GM12801 (cell line): ENCODE data around the gene STARD10.

ENCODE experiments used
- TF ChIP-seq, protein P1 (sequence below): IDR thresholded peaks from one replicate; pipeline ENCODE4 v1.5.1; 2011; ENCODE audit warnings: control low read depth; ENCODE audit not compliant: insufficient read length; ENCODE audit errors: extremely low read depth

Gene STARD10

DNA sequence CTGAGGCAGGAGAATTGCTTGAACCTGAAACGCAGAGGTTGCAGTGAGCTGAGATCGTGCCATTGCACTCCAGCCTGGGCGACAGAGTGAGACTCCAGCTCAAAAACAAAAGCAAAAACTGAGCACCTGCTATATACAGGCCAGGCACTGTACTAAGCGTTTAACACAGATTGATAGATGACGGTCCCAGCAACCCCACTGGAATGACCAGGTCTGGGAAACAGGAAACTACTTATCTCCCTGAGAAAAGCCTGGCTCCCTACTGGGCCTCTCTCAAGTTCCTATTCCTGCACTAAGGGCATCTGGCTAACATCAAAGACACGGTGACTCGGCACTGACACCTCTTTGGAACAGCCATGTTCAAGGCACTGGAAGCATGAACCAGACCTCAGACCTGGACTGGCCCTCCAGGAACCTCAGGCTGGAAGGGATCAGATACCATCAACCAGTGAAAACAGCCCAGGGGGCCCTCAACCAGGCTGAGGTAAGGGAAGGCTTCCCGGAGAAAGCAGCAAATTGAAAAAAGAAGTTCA, 58.3 kb downstream of the STARD10 start:
- TF ChIP-seq, protein P1, sequence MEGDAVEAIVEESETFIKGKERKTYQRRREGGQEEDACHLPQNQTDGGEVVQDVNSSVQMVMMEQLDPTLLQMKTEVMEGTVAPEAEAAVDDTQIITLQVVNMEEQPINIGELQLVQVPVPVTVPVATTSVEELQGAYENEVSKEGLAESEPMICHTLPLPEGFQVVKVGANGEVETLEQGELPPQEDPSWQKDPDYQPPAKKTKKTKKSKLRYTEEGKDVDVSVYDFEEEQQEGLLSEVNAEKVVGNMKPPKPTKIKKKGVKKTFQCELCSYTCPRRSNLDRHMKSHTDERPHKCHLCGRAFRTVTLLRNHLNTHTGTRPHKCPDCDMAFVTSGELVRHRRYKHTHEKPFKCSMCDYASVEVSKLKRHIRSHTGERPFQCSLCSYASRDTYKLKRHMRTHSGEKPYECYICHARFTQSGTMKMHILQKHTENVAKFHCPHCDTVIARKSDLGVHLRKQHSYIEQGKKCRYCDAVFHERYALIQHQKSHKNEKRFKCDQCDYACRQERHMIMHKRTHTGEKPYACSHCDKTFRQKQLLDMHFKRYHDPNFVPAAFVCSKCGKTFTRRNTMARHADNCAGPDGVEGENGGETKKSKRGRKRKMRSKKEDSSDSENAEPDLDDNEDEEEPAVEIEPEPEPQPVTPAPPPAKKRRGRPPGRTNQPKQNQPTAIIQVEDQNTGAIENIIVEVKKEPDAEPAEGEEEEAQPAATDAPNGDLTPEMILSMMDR, result no peak

DNA sequence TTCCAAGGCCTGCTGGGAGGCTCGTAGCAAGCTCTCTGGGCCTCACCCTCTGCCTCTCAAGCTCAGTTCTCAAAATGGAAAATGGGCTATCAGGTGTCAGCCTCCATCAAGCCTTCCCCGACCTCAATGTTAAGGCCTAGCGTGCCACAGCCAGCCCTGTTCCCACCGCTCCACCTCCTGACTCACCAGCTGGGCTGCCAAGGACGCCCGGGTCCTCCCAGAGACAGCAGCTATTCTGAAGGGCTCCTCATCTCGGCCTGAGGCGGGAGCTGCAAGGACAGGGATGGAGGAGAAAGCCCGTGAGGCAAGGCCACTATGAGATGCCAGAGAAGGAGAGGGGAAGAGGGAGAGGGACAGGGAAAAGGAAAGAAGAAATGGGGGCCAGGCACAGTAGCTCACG, 61.5 kb downstream of the STARD10 start:
- TF ChIP-seq, protein P1, result no peak

DNA sequence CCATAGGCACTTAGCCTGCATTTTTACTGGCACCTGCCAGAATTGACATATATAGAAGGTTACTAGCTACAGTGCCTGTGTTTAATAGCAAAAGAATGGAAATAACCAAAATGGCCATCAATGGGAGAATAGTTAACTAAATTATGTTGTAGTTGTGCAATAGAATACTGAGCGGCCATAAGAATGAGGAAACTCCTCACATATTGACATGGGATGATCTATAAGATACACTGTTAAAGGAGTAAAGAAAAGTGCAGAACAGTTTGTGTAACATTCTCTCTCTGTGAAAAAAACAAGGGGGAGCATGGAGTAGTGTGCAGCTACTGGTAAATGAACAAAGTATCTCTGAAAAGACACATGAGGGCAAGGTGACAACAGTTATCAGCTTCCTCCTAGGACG, 63.1 kb downstream of the STARD10 start:
- TF ChIP-seq, protein P1, result no peak

DNA sequence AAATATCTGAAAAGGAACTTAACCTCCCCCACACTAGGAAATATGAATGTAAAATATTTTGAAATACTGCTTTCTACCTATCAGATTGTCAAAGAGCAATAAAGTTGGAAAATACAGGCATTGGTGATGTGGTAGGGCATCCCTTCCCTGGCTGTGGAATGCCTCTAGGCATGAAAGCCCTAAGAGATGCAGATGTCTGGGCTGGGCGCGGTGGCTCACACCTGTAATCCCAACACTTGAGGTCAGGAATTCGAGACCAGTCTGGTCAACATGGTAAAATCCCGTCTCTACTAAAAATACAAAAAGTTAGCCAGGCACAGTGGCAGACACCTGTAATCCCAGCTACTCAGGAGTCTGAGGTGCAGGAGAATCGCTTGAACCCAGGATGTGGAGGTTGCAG, 63.6 kb downstream of the STARD10 start:
- TF ChIP-seq, protein P1, result no peak

DNA sequence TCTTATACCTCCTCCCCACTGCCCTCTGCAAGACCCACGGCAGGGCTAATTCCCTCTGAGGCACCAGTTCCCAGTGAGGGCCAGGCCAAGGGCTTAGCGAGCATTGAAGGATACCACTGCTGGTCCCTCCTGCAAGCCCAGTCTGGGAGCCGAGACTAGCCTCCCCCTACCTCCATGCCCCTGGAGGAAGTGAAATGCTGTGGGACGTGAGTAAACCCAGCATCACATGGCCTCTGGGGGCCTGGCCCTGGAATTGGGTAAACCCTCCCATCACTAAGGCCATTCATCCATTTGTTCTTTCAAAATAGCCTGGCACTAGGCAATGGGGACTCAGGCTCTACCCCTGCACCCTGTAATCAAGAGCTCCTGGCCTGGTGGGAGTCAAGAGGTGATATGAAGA, 66.3 kb downstream of the STARD10 start:
- TF ChIP-seq, protein P1, result no peak

DNA sequence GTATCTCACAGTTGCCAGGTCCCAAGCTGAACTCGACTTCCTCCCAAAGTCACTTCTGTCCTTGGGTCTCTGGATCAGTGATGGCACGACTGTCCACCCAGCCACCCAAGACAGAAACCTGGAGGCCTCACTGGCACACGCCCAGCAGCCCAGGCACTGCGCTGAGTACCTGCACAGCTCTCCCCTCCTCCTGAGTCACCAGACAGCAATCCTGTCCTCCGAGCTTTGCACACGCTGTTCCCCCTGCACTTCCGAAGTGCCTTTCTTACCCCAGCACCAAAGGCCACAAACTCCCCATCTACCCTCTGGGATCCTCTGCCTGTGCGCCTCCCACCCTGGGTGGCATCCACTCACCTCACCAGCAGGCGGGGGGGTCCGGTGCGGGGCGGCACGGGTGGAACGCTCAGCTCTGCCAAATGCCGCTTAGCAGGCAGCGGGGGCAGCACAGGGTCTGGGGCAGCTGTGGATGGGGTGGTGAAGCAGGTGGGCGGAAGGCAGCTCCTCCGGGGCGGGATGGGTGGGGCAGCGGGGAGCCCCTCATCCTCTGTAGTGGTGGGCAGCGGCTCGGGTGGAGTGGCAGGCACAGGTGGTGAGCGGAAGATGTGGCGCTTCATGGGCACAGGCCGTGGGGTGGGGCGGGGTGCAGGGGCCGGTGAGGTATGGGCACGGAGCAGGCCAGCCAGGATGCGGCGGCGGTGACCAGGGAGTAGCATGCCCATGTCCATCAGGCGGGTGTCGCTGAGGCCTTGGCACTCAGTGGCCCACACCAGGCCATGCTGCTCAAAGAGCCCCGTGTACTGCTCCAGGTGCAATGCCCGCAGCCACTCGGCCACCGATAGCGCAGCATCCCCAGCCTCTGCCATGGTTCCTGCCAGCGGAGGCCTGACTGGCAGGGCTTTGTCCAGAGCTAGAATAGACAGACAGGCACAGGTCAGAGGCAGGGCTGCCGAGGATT, 67.3 kb downstream of the STARD10 start:
- TF ChIP-seq, protein P1, result no peak

DNA sequence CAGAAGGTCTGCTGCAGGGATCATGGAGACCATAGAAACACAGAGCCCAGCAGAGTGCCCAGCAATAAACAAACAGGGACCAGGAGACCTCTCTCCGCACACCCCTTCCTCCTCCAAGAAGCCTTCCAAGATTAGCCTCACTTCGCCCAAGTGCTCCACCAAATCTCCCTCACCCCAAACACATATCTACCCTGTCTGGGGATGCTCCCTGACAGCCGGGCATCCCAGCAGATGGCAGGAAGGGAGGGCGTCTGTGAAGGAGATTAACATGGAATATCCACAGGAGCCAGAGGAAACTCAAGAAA, 68.2 kb downstream of the STARD10 start:
- TF ChIP-seq, protein P1, result no peak
